GM12875 (cell line): ENCODE measurements around the gene BTBD2.
"Not testable (repeated sequence)": the region's sequence is repeated elsewhere in the genome, so short reads cannot be mapped to it uniquely, and the experiment has no call there.

Experiments
- H3K4me3 ChIP-seq: one replicate; pipeline ENCODE4 v1.5.1; 2011; ENCODE audit warnings: low read depth, low read length, control low read depth
- TF ChIP-seq, protein P1 (sequence below): IDR thresholded peaks from 2 replicates; pipeline ENCODE4 v1.5.1; 2011; ENCODE audit warnings: low read depth, mild to moderate bottlenecking, control low read depth, inconsistent platforms, low read length, moderate library complexity, borderline replicate concordance; ENCODE audit not compliant: insufficient read depth

The BTBD2 gene

DNA sequence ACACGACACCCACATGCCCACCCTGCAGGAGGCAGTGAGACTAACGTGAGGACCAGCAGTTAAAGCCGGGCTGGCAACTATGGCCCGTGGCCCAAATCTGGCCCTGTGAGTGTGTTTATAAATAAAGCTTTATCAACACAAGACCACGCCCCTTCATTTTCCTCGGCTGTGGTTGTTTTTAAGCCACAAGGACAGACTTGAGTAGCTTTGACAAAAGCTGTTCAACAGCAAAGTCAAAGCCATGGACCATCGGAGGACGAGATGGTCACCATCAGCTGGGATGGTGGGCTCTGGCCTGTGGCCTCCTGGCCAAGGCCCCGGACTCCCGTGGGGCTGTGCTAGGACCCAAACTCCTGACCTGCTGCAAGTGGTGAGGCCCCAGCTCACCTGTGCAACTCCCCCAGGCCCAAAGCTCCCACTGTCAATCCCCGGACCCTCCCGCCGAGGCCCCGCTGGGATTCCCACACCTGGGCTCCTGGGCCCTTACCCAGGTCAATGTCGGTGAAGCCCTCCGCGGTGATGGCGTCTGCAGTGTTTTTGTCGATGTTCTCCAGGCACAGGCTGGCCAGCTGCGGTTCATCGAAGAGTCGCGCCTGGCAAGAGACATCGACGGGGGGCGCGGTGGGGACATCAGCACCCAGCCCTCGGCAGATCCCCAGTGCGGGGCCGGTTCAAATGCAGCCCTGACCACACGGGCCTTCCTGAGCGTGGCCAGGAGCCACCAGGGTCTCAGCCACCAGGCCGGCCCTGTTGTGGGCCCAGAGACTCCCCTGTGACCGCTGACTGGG, 25.1 kb downstream of the BTBD2 start:
- H3K4me3 ChIP-seq, result no peak overlapping the region
- TF ChIP-seq, protein P1, sequence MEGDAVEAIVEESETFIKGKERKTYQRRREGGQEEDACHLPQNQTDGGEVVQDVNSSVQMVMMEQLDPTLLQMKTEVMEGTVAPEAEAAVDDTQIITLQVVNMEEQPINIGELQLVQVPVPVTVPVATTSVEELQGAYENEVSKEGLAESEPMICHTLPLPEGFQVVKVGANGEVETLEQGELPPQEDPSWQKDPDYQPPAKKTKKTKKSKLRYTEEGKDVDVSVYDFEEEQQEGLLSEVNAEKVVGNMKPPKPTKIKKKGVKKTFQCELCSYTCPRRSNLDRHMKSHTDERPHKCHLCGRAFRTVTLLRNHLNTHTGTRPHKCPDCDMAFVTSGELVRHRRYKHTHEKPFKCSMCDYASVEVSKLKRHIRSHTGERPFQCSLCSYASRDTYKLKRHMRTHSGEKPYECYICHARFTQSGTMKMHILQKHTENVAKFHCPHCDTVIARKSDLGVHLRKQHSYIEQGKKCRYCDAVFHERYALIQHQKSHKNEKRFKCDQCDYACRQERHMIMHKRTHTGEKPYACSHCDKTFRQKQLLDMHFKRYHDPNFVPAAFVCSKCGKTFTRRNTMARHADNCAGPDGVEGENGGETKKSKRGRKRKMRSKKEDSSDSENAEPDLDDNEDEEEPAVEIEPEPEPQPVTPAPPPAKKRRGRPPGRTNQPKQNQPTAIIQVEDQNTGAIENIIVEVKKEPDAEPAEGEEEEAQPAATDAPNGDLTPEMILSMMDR, result no peak

DNA sequence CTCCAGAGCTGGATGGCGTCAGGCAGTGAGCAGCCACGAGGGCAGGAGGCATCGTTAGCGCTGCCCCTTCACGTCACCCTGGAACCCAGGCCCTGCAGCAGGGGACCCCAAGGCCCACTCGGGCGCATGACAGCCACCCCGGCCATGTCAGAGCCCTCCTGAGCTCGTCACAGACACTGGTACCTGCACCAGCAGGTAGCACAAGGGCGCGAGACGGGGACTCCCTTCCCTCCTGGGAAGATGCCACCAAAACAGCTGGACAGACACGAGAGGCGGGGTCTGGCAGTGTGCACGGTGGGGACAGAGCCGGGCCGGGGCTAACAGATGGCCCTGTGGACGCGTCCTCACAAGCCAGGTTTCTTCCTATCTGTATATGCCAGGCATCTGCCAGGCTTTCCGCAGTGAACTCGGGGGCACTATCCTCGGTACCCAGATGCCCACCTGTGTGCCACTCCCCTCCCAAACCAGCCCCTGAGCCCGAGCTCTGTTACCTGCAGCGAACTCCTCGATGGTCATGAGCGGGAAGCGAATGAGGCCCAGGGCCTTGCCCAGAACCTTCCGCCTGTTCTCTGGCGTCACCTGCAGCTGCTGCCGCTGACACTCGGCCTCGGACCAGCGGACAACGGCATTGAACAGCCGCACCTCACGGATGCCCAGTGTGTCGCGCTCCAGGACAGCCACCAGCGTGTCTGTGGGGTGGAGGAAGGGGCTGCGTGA, 25.8 kb downstream of the BTBD2 start:
- TF ChIP-seq, protein P1, result no peak
- H3K4me3 ChIP-seq, result no peak overlapping the region

DNA sequence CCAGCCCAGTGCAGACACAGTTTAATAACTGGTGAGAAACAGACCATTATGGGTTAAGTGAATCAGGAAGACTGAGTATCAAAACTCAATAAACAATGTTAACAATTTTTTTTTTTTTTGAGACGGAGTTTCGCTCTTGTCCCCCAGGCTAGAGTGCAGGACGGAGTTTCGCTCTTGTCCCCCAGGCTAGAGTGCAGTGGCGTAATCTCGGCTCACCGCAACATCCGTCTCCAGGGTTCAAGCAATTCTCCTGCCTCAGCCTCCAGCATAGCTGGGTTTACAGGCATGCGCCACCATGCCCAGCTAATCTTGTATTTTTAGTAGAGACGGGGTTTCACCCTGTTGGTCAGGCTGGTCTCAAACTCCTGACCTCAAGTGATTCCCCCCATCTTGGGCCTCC, 27.1 kb downstream of the BTBD2 start:
- not testable (repeated sequence) for H3K4me3 ChIP-seq

- TF ChIP-seq, protein P1, result no peak
- no peak overlapping the region for H3K4me3 ChIP-seq
Observed at GRCh38 chr19:1987197-1988187, 28.0 kb downstream of the BTBD2 start.

DNA sequence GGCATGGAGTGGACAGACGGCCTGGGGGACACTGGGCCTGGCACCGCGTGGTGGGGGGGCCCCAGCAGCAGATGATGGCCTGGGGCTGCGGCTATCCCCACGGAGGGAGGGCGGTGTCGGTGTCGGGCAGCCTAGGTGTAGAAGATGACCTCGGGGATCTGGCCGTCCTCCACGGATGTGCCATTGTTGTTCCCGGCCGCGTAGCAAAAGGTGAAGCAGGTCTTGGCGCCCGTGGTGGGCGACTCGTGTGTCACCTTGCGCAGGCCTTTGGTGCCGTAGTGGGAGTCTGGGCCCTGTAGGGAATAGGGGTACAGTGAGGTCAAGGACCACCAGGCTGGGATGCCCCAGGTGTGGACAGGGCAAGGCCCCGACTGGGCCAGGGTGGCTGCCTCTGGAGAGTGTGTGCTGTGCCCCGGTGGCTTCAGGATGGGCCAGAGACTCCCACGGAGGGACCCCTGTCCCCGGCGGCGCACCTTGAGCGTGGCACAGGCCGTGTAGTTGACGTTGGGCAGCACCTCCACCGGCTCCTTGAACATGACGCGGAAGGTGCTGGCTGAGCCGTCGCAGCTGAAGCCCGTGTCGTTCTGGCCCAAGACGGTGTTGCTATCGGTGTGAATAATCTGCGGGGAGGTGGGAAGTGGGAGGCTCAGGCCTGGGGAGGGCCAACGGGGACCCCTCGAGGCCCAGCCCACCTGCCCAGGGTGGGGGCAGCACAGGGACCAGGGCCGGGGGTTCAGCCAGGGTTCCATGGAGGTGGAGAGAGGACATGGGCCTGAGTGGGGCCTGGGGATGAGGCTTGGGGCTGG, 29.0 kb downstream of the BTBD2 start:
- TF ChIP-seq, protein P1, result no peak
- H3K4me3 ChIP-seq, result no peak overlapping the region

DNA sequence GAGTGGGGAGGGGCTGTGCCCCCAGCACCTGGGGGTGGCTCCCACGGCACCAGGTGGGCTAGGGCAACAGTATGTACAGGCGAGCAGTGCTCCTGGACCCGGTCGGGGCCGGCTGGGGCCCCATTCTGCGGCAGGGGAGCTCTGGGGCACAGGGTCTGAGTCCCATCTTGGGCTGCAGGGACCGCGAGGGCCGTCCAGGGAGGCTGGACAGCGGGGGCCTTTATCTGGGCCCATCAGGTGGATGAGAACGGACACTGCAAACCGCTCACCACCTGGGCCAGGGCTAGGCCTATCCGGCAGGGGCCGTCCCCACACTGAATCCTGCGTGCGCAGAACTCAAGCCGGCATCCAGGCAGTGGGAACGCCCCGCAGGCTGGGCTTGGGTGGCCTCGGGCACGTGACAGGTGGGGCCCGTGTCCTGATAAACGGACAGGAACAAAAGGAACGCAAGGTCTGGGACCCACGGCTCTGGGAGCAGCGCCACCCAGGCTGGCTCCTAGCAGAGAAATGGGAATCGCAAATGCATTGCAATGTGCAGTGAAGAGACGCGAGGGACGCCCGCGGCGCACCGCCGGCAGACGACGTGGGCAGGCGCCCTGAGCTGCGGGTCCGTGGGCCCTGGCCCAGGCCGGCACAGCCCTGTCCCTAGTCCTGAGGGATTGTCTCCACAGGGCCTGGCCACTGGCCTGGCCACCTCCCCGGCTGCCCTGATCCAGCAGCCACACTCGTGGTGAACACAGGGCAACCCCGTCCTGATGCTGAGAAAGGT, 29.7 kb downstream of the BTBD2 start:
- TF ChIP-seq, protein P1, result no peak
- H3K4me3 ChIP-seq, result no peak overlapping the region
